Tongue (tissue), 2 donors: Measurements from ENCODE around the gene JMY. TPM values are rescaled to one million over a fixed set of nuclear protein-coding genes. Genes with fewer than 3 reads are reported as not detected.
"Not testable (repeated sequence)": the region's sequence is repeated elsewhere in the genome, so short reads cannot be mapped to it uniquely, and the experiment has no call there.

Experiments used
- DNase-seq: peaks from one replicate; pipeline ENCODE4 v3.0.0-alpha.2; 2015
- total RNA-seq: library from RNA; depleted of rRNA; stranded (reverse); fragments of >200 nt; gene quantifications from one replicate; pipeline ENCODE4 v1.2.3, GENCODE V29; 2014

Gene JMY
- total RNA-seq, 1 donor from 2014 or later: 26.3 TPM

DNA sequence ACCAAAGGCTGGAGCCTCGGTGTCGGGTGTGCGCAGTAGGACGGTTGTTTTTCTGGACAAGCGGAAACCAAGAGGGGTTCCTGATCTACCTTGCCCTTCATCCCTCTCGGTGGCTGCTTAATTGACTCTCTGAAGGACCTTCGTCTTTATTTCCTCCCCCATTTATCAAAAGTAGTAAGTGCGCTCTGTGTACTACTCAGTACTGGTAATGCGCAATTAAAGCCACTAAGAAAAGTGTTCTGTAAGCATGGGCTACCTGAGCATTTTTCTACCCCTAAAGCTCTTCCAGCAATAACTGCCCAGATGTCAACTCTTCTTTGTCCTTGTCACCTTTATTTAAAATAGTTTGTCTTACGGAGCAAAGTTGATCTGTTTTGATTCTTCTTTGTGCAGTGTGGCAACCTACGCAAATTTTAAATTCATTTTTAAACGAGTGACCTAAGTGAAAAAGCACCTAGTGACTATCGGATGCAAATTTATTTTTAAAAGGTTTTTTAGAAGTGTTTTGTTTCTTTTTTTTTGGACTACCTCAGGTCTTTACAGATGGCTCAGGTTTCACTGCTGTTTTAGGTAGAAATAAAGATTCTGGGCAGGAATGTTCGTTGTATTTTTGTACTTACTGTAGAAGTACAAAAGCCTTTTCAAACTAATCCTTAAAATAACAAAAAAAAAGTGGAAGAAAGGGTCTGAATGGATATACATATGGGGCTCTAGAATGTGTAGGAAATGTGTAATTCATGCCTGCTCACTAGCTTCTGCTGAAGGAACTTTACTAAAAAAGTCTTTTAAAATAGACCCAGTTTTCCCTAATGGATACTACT lies 2.0 kb downstream of the JMY start:
- DNase-seq: peak; percentile 15

DNA sequence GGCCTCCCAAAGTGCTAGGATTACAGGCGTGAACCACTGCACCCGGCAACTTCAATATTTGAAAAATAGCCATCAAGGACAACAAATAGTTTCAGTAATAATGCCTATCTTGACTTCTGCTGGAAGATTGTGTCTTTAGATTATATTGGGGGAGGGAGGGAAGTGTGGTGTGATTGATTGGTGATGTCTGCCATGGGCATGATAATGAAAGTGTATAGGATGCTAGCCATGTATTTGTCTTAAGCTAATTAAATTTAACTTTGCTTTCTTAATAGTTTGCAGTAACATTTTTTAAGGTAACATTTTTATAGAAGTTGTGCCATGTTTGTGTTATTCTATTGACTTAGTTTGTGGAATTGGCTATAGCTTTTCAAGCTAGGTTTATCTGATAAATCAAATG lies 4.6 kb downstream of the JMY start:
- no peak for DNase-seq

- no peak for DNase-seq
Measured at GRCh38 chr5:79241535-79241979, 5.6 kb downstream of the JMY start.

DNA sequence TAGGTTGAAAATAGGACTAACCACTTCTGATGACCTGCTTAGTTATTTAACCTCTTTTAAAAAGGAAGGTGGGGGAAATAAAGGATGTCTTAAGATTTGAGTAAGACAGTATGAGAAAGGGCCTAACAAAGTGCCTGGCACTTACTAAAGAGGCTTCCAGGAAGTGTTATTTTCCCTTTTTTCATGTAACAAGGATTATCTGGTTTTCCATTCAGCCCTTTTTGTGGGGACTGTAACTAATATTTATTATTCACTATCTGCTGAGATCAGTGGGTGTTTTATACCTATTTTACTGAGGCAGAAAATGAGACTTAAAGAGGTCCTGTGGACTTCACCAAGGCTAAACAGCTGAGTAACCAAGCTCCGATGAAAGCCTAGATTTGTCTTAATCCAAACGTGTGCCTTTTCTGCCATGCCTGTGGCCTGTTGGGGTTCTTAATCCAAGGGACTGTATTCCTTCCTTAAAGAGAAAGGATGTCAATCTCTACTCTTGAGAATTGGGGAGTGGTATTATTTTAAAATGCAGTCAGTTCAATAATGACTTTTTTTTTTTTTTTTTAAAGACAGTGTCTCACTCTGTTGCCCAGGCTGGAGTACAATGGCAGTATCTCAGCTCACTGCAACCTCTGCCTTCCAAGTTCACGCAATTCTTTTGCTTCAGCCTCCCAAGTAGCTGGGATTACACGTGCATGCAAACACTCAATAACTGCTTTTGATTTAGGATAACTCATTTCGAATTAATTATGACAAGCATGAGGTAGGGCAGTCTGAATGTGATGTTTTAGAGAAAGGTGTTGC lies 6.5 kb downstream of the JMY start:
- no peak for DNase-seq

DNA sequence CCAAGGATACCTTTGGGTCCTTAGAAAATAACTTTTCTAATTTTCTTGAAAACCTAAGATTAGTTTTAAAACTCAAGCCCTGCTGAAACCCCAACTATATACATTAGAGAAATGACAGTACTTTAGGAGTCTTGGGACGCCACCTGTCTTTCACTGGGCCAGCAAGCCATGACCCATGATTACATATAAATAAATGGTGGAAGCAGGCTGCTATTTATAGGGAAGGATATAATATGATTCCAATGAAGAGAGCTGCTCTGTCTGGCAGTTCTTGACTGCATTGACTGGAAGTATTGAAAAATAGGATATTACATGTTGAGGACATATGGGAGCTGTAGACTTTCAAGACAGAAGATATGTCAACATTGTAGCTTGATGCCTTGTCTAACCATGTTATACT lies 7.3 kb downstream of the JMY start:
- DNase-seq: peak; percentile 10

GRCh38 chr5:79254067-79254466 lies 18.1 kb downstream of the JMY start:
- not testable (repeated sequence) for DNase-seq

DNA sequence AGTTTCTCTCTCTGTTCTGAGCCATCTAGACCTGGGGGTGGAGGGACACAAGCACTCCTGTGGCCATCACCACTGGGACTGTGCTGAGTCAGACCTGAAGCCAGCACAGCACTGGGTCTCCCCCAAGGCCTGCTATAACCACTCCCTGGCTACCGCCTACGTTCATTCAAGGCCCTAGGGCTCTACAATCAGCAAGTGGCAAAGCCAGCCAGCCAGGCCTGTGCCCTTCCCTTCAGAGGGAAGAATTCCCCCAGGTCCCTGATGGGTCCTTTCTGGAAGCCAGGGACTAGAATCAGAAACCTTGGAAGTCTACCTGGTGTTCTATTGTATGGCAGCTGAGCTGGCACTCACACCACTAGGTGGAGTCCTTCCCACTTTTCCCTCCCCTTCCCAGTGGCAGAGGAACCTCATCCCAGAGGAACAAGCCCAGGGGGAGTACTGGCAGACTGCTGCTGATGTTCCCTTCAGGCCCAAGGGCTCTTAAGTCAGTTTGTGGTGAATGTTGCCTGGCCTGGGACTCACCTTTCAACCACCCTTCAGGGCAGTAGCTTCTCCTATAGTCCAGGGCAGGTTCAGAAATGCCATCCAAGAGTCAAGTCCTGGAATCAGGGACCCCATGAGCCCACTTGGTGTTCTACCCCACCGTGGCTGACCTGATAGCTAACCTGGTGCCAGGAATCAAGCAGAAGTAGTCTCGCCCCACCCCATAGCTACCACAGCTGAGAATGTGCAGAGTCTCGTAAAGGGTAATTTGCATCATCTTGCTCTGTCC lies 20.0 kb downstream of the JMY start:
- no peak for DNase-seq

DNA sequence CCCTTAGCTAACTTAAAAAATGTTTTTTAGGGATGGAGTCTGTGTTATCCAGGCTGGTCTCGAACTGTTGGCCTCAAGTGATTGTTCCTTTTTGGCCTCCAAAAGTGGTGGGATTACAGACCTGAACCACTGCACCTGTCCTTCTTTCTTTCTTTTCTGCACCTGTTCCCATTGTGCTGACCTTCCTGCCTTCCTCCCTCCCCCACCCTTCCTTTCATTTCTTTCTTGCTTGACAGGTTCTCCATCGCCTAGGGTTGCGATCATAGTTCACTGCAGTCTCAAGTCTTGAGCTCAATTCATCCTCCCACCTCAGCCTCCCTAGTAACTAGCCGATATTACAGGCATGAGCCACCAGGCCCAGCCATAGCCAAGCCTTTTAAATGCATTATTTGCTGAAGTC lies 20.6 kb downstream of the JMY start:
- no peak for DNase-seq

DNA sequence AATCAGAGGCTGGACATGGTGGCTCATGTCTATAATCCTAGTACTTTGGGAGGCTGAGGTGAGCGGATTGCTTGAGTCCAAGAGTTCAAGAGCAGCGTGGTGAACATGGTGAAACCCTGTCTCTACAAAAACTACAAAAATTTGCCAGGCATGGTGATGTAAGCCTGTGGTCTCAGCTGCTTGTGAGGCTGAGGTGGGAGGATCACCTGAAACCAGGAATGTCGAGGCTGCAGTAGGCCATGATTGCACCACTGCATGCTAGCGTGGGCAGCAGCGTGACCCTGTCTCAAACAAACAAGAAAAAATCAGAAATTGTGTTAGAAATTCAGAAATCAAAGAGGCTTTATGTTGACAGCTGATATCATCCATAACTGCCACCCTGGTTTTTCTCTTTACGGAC lies 21.4 kb downstream of the JMY start:
- no peak for DNase-seq

DNA sequence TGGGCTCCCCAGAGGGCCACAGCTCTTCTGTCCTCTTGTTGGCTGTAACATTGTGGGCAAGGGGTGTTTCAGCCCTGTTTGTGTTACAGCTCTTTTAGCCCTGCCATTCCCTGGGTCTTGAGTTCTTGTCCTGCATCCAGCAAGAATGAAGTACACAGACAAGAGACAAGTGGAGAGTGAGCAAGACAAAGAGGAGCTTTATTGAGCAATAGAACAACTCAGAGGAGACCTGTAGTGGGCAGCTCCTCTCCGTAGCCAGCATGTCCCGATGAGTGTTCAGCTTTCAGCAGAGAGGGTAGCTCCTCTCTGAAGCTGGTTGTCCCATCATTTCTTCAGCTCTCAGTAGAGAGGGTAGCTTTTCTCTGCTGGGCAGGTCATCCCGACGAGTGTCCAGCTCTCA lies 22.9 kb downstream of the JMY start:
- DNase-seq: no peak

DNA sequence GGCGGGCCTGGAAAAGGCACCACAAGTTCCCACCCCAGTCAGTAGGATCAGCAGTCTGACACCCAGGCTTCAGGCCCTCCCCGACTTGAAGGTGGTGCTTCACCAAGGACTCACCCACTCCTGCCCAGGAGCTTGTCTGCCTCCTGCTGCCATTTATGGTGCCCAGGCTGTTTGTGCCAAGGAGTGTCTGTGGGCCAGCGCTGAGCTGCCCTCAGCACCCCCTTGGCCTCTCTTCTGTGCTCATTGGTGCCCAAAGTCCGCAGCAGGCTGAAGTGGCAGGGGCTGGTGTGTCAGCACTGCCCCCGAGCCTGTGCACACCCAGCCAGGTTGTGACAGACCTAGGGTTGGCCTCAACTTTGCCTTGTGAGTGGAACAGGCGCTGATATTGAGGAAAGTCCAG lies 23.5 kb downstream of the JMY start:
- DNase-seq: no peak

DNA sequence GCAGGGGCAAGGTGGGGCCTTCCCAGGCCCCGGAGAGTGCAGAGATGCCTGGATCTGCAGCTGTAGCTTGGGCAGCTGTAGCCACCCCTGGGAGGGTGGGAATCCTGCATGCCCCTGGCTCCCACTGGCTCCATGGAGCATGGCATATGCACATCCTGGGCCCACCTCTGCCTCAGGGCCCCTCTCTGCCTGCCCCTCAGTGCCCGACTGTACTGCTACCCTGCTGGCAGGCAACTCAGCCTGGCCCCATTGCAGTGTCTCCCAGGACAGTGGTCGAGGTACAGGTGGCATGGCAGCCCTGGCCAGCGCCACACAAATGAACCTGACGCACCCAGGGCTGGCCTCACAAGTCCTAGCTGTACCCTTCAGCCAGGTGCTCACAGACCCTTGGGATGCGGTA lies 23.9 kb downstream of the JMY start:
- DNase-seq: no peak

DNA sequence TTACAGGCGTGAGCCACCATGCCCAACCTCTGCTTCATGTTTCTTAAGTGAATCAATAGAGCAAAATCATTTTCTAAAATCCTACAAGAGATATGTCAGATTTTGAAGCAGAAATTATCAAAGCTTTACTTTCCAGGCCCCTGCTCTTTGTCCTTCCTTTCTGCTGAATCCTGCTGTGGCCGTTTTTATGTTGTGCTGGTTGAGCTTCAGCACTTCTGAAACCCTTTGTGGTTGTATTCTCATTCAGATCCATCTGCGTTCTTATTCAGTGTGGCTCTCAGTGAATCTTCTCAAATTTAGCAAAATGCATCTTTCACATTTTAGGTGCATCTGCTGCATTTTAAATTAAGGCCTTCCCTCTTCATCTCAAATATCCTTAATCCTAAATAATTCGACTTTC lies 26.0 kb downstream of the JMY start:
- no peak for DNase-seq

DNA sequence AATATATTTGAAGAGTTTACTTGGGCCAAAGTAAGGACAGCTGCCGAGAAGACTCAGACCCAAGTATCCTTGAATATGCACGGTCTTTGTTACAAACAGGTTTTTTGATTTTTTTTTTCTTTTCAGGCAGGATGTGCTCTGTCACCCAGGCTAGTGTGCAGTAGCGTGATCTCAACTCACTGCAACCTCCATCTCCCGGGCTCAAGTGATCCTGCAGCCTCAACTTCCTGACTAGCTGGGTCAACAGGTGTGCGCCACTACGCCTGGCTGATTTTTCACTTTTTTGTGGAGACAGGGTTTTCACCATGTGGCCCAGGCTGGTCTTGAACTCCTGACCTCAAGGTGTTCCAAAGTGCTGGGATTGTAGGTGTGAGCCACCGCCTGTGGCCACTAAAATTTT lies 27.4 kb downstream of the JMY start:
- no peak for DNase-seq

GRCh38 chr5:79267180-79267579 lies 31.2 kb downstream of the JMY start:
- no peak for DNase-seq

DNA sequence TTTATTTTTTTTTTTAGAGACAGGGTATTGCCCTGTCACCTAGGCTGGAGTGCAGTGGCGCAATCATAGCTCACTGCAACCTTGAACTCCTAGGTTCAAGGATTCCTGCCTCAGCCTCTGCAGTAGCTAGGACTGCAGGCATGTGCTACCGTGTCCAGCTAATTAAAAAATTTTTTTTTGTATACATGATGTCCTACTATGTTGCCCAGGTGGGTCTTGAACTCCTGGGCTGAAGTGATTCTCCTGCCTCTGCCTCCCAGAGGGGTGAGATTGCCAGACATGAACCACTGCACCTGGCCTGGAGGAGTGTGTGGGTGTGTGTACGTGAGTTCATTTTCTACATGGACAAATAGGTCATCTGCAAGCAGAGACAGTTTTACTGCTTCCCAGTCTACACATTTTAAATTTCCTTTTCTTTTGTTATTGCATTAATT lies 33.8 kb downstream of the JMY start:
- no peak for DNase-seq

DNA sequence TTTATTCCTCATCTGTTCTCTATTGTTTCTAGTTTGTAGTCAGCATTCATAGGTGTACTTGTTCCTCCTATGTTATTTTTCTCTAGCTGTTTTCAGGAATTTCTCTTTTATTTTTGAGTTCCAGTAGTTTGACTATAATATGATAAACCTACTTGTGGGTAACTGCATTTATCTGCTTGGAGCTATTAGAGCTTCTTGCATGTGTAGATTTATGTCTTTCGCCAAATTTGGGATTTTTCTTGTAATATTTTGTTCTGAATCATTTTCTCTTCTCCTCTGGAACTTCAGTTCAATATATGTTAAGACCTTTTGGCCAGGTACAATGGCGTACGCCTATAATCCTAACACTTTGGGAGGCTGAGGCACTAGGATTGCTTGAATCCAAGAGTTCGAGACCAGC lies 37.4 kb downstream of the JMY start:
- no peak for DNase-seq

GRCh38 chr5:79284846-79285245 lies 48.9 kb downstream of the JMY start:
- no peak for DNase-seq

DNA sequence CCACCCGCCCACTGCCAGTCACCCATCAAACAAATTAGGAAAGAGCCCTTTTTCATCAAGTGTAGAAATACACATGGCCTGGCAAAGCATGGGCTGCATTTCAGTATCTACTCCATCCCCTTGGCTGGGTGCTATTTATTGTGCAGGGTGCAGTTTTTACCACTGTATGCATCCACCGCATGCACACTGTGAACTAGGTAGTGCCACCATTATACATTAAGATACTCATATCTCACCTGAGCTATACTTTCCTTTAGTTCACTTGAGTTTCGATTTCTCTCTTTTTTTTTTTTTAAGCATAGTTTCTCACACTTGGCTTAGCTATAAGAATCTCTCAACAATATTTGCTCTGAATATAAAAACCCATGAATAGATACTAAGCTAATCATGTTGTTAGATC lies 49.4 kb downstream of the JMY start:
- DNase-seq: no peak

DNA sequence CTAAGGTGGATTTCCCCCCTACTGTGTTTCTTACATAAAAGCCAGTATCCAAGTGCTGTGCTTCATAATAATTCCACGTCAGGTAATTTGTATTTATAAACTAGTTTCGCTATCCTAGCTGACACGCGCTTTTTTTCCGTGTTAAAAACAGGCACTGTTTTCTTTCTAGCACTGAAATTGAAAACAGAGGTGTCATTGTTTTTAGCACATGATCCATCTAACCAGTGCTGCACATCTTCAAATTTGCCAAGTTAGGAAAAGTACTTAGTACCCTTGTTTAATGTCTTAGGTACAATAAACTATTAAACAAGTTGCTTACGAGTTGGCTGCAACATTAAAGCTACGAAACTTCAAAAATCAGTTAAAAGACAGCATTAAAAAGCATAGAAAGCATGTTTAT lies 49.9 kb downstream of the JMY start:
- DNase-seq: peak; percentile 20

- no peak for DNase-seq
Measured at GRCh38 chr5:79287380-79287779, 51.4 kb downstream of the JMY start.

GRCh38 chr5:79287907-79288306 lies 52.0 kb downstream of the JMY start:
- DNase-seq: no peak

DNA sequence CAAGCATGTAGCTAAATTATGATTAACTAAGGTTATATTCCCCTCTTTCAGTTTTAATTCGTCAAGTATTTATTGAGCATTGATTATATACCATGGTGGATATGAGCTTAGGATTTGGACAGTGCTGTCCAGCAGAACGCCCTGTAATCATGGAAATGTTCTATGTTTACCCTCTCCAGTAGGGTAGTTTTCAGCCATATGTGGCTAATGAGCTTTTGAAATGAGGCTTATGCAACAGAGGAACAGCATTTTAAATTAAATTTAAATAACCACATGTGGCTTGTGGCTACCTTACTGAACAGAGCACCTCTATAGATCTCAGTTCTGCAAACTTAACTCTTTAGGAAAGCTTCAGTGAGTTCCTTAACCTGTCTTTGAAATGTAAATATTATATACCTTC lies 59.1 kb downstream of the JMY start:
- no peak for DNase-seq
